G401.6 (cell line): ENCODE results near the gene CENPE.

Experiments
- FAIRE-seq: peaks from 2 replicates; lab custom pipeline; 2012; peaks lifted over from hg19 to GRCh38; lab: Jason Lieb, UNC

CENPE gene

DNA sequence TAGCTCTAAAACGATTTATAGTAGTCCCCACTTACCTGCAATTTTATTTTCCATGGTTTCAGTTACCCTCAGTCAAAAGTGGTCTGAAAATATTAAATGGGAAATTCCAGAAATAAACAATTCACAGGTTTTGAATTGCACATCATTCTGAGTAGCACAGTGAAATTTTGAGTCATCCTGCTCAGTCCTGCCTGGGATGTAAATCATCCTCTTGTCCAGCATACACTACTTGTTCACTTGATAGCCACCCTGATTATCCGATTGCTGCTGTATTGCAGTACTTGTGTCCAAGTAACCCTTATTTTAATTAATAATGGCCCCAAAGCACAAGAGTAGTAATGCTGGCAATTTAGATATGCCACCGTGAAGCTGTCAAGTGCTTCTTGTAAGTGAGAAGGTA, 75.0 kb downstream of the CENPE start:
- FAIRE-seq, result no peak

DNA sequence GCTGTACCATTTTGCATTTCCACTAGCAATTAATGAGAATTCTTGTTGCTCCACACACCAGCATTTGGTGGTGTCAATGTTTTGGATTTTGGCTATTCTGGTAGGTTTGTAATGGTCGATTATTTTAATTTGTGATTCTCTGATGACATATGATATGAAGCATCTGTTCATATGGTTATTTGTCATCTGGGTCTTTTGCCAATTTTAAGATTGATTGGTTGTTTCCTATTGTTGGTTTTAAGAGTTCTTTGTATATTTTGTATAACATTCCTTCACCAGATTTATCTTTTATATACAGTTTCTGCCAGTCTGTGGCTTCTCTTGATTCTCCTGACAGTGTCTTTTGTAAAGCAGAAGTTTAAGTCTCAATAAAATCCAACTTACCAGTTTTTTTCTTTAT, 80.0 kb downstream of the CENPE start:
- no peak for FAIRE-seq

DNA sequence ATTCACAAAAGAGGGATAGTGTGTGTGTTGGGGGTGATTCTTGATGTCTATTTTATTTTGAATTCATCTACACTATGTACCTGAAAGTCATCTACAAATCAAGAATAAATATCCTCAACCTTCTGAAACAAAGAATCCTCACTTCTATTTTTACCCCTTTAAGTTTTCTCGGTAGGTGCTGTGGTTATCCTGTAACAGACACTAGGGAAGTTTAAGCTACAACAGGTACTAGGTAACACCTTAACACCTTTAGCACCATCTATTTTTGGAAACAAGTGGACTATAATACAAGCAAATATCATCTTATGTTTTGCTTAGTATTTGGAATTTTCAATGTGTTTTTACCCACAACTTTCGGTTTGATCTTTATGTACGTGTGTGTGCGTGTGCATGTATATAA, 86.5 kb downstream of the CENPE start:
- FAIRE-seq, result no peak

DNA sequence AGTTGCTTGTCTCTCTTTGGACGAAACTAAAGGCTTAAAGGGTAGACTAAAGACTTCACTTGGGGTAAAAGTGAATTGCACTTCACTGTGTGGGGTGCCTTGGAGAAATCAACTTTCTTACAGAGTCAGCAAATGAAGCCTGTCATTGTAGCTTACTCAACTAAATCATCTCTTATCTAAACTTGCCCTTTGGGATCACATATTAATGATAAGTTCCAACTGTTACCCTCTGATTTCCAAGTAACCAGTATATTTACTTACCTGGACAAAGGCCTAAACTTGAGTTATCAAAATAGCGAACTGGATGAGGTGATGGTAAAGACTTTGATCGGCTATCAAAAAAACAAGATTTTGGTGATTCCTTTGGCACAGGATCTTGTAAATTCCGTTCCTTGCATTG, 89.6 kb downstream of the CENPE start:
- no peak for FAIRE-seq

DNA sequence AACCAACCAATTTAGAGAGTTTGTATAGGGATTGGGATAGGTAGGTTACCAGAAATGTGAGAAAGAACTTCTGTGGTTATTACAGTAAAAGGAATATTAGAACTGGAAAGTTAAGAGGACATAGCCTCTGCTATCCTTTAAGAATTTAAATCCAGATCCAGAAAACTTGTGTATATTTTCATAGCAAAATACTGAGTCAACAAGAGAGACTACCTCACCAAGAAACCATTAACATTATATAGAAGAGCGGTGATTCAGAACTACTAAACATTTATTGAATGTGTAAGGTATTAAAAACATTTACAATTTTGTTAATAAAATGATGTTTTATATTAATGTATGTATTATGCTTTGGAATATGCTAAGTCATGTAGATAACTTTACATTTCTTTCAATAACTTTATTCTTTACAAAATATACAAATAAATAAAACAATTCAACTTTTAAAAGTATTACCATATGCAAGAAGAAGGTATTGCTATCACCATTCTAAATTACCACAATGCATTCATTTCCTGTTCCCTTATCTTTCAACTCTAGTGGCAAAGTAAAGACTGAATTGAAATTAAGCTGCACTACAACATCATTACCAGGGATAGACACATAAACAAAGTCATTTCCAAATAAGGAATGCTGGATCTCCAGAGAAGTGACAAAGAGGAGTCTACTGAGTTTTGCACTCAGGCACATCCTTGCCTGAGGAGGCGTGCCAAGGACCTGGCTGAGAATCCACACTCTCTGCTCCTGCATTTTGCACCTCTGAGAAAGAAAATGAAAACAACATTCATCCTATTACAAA, 92.4 kb downstream of the CENPE start:
- peak; percentile 80 for FAIRE-seq

DNA sequence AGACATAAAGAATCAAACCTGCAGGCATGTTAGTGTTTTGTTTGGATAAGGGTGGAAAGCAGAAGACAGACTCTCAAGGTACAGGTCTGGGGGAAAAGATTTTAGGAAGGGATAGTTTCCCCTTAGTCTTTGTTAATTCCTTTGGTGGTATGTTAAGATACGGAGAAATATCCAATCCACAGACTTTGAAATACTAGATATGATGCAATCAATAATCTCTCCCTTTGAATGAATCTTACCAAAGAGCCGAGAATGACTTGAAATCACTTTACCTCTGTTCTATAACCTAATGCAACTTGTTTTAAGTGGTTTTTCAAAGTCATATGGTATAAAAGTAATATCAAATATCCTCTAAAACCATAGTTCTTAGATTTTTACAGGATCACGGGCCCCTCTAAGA, 93.3 kb downstream of the CENPE start:
- FAIRE-seq, result no peak

DNA sequence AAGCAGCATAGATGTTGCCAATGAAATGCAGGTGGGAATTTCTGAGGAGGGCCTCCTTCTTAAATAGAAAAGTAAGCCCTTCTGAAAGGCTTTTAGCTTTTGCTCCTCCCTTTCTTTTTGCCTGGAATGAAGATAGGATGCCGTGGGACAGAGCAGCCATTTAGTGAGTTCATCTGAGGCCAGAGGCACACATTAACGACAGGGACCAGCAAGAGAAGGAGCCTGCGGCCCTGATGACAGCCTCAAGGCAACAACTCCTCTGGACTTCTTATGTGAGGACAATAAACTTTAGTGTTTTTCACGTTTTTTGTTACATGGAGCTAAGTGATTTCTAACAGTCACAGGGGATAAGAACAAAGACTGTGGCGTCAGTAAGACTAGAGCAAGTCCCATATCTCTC, 97.5 kb downstream of the CENPE start:
- no peak for FAIRE-seq

DNA sequence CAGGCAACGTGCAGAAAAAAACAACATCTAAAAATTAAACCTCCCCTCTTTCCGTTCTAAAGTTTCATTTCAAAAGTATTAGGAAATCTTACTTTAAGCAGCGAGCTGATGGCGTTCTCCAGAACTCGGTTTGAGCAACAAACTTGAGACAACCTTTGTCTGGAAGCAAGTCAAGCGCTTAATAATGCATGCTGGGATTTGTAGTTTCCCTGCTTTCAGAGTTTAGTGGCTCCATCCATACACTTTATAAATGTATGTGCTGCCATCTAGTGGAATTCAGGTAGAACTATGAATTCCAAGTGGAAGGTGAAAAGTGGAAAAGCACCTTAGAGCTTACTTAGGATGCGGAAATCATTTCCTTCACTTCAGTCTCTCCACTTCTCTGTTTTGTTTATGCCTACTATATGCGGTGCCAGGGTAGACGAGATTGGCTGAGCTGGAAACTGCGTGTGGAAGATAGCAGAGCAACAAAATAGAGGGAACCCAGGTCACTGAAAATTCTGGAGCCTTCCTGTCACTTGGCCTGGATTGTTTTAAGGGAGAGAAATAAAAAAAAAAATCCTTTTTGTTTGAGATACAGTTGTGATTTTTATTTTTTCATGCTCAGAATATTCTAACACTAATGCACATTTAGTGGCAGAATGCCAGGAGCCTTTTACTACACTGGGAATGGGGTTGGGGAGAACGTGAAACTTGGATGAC, 98.3 kb downstream of the CENPE start, which contains the start of gene BDH2:
TSS of gene BDH2 (minus strand) at position 144 of the 702 bp plus-strand sequence. CDS start 3,580 bp downstream, outside the sequence.
- FAIRE-seq, result peak; percentile 99

DNA sequence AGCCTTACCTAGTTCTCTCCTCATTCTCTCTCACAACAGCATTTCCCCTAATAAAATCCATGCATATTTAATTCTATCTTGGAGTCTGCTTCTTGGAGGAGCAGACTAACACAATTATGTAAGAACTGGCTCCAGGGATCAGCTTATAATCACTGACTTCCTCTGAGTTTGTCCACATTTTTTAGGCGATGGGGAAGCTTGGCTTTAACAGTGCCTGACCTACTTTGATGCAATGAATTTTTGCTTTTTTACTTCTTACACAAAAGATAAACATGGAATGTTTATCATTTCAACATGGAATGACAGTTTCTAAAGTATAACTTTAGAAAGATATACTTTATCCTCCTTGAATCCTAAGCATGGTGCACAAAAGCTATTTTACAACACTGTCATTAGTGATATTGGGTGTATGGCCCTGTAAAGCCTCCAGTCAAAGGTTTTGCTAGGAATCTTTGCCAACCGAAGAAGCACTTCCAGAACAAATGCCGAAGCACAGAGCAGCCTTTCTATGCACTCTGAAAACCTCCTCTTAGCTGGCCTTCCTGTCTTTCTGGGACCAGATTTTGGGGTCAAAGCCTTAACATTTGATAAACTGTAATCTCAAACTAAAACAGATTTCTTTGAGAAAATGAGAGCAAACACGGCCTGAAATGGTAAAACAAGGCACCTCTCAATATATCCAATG, 99.2 kb downstream of the CENPE start:
- FAIRE-seq, result no peak

DNA sequence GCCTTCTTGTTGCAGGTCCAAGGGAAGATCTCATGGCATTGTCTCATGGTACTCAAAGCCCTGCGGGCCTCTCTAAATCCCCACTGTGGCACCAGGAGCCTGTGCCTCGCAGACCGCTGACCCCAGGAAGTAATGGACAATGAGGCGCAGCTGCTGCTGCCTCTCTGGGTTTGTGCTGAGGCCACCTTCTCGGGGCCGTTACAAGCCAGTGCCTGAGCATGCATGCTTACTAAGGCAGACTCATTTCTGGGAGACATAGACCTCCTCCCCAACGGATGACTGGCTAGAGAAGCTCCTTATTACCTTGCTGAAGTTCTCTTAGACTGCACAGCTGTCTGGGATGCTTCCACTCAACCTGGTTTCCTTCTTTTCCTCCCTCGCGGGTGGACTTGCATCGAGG, 99.8 kb downstream of the CENPE start:
- FAIRE-seq, result no peak

DNA sequence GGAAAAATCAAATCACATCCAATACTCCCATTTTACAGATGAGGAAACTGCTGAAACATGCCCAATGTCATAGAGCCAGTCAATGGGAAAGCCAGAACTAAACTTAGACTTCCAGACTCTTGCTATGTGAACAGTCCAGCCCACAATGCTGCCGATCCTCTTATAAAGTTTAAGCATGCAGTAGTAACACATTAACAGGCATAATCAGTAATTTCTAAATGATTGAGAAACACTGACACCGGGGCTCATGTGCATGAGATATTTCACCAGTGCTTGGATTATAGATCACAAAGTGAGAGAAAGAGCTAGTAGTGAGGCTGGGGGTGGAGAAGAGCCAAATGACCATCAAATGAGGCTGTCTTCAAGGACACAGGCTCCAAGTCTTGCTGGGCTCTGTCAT, 101.0 kb downstream of the CENPE start:
- no peak for FAIRE-seq

DNA sequence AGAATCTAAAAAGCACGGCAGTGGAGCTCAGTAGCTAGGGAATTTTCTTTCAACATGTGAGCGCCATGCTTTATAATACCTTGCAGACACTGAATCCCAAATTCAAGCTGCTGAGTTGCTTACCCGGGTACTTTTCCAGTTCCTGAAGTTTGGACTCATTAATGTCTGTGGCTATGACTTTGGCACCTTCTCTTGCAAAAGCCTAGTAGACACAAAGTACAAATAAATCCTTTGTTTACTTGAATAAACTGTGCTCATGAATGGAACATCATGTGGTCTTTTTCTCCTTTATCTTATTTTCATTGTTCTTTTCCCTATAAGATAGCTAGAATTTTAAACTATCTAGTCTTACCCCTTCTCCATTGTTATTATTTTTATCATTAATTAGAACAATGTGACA, 103.1 kb downstream of the CENPE start:
- peak; percentile 6 for FAIRE-seq

DNA sequence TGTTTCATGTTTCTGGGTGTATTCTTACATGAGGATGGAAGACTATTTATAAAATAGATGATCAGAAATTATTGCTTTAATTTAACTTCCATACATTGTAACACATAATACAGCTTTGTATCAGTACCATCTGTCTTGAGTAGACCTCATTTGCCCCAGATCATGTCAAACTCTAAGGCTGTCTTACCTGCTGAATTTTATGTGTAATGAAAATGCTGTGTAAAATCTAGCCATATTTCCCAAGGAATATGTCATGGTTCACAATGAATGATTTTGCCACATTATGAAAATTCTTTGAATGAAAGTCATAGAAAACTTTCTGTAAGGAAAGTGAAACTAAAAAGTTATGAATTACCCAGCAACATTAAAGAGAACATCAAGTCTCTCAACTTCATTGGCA, 105.9 kb downstream of the CENPE start:
- no peak for FAIRE-seq

DNA sequence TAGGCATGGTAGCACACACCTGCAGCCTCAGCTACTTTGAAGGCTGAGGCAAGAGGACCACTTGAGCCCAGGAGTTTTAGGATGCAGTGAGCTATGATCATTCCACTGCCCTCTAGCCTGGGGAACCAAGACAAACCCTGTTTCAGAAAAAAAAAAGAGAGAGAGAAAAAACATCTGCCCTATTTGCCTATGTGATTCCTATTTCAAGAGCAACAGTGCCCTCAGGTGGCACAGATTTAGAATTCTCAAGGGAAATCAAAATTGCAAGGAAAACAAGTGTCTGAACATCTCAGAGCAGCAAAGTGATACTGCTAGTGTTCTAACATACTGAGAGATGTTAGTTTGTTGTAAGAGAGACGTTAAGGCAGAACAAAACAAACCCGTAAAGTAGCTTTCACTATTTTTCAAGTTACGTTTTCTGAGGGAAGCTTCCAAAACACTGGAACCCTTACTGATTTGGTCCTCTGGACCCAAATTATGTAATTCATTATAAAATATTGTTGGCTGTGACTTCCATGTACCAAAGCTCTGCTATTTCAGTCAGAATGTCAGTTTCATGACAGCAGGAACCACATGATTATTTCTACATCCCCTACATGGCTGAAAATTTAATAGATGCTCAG, 106.4 kb downstream of the CENPE start:
- peak; percentile 97 for FAIRE-seq

DNA sequence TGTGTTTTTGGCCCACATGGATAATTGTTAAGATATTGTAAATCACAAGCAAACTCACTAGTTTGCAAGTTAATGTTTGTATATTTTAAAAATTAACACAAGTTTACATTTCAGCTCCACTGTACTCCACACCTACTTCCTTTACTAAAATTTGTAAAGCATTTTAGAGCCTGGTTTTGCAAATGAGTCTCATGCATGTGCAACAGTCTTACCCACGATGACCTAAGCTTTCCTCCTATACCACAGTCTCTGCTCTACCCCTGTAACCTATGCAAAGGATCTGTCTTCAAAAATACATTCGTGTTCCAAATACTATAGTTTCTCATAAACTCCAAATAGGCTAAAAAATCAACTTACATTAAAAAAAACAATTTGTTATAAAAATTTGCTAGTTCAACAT, 108.7 kb downstream of the CENPE start:
- no peak for FAIRE-seq

DNA sequence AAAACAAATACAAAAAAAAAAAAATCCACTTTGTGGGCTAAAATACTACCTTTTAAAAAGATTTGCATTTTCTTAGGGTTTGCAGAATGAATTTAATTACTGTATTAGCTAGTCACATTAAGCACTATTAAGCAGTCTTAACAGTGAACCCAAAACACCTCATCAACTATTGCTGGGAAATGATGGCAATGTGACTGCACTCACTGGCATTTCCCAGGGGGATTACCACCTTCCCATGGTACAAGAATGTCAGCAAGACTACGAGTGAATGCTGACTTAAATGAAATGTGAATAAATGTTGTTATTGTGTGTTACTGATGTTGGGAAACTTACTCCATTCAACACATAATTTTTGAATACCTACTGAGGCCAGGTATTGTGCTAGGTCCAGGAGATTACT, 111.6 kb downstream of the CENPE start:
- no peak for FAIRE-seq

DNA sequence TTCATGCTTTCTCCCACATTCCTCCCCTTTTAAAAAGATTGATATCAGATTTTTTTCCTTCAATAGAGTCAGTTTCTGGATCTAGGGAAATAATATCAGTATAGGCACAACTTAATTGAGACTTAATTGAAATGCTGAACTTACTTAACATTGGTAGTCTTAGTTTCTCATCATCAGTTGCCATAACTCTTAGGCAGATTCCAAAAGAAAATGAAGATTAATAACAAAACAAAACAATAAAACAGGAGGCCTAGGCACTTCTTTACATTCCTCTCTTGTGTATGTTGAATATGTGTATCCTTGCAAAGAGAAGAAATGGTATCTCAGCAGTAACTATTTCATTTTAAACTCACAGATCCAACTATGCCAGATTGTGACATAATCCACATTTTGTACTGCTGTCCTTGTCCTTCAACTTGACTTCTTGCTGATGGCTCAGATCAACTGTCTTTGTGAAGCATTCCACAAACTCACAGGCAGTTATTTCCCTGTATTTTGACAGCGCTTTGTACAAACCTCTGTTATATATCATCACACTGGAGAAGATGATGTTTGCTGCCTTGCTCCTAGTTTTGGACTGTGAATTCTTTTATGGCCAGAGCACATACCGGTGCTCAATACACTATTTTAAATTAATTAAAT, 112.5 kb downstream of the CENPE start:
- no peak for FAIRE-seq

DNA sequence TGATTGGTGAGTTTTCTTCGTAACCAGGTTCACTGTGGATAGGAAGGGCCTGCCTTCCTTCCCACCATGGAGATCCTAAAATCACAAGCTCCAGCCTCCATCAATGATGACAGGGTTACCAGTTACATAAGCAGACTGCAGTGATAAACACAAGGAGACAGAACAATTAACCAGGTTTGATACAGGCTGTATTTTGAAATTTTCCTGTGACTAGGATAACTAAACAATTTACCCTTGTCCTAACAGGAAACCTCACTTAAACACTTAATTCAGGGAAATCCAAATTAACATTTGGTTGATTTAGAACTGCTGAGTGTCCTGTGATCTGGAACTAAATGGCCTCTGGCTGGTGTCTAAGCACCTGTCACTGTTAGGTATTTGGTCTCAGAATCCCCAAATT, 118.5 kb downstream of the CENPE start:
- FAIRE-seq, result no peak

DNA sequence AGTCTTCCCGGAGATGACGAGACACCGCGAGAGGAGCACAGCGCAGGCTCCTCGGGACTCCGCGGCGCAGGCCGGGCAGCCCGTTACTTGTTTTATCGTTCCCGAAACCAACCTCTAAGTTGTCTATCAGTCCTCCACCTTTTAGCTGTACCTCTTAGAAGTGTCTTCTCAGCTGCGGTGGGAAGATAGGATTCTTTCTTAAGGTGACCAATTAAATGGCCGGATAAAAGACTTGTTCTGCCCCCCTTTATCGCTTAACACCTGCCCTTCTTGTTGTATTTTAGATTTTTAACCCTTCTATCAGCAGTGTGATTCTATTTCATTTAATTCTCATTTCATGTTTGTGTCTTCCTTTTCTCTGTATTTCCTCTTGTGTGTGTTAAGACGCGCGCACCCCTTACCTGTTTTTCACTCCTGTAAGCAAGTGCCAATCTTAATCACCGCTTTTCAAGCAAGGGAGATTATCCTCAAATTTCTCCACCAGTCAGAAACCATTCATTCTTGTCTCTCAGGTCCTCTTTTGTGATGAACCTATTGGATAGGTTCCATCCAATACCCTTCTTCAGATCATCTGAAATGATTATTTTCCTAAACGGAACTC, 121.3 kb downstream of the CENPE start, which contains the start of gene SLC9B2:
TSS of gene SLC9B2 (minus strand) at position 15 of the 601 bp plus-strand sequence. CDS start 9,211 bp downstream, outside the sequence.
- FAIRE-seq, result no peak

DNA sequence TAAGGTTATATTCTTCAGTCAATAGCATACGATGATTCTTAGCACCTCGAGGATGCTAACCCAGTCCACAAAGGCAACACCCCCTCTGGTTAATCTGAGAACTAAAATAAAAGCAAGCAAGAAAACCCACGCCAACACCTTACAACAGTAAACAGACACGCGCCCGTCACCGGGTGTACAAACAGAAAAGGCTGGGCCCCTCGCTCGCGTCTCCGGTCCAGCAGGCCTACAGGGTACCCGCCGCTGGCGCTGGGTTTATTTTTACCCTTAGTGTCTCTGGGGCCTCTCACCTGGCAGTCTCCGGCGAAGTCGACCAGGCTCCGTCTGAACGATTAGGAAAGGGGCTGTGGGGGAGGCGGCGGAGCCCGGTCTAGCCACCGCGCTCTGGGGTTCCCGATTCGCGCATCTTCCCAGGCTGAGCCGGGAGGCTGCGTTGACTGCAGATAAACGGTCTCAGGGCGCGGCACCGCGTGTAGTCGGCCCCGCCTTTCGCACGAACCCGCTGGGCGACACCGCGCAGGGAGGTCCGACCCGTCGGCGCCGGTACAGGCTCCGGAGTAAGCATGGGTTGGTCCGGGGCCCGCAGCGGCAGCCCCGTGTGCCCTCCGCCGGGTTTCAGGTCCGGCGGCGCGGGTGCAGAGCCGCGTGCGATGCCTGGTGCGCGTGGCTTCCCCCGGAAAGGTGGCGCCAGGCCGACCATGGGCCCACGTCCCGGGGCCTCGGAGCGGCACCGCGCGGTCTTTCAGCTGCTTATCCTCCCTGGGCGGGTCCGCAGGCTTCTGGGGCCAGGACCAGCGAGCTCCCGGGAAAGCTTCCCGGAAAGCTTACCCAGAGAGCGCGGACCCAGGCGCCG, 122.0 kb downstream of the CENPE start:
- FAIRE-seq, result no peak

DNA sequence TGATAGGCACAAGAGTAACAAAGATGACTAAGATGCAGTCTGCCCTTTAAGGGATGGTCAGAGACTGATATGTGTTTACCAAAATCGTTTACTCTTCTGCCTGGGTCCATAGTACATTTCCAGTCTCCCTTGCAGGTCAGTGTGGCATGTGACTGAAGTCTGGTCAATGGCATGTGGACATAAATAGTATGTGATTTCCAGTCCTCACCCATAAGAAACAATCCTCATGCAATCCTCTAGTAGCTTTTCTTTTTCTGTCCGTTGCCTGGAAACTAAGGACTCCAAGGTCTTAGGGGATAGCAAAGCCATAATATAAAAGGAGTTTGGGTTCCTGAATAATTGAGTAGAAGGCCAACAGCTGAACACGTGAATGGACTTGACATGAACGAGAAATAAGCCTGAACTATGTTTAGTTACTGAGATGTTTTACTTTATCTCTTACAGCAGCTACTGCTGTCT, 122.7 kb downstream of the CENPE start:
- FAIRE-seq, result no peak
